Lung (tissue), 12 donors: ENCODE measurements around the gene NRCAM. TPM values are rescaled to one million over a fixed set of nuclear protein-coding genes. Genes with fewer than 3 reads are reported as not detected.
A peak's percentile ranks its signal among the peaks of the same experiment; 100 is the strongest.

Experiments
- ATAC-seq: fragments of 200-7000 bp; cut with Tn5 transposase; one replicate; pipeline ENCODE4 v1.9.1; 2020; ENCODE audit warnings: moderate number of reproducible peaks; ENCODE audit not compliant: insufficient read depth, low FRiP score
- DNase-seq, 3 donors: peaks; one replicate each; pipeline ENCODE4 v3.0.0-alpha.2; 2013 to 2017
- H3K27ac ChIP-seq, 2 donors: one replicate each; pipeline ENCODE4 v1.5.1; 2013; ENCODE audit warnings: mild to moderate bottlenecking in 2 of 2, moderate library complexity in 2 of 2, control low read depth in 1 of 2, inconsistent platforms in 1 of 2, low read depth in 1 of 2, low read length in 1 of 2
- H3K27me3 ChIP-seq, 3 donors: one replicate each; pipeline ENCODE4 v1.5.1; 2013; ENCODE audit warnings: low read length in 2 of 3; ENCODE audit not compliant: control insufficient read depth in 3 of 3, insufficient read depth in 3 of 3
- H3K36me3 ChIP-seq, 4 donors: one replicate each; pipeline ENCODE4 v1.5.1; 2013; ENCODE audit warnings: low read length in 4 of 4, mild to moderate bottlenecking in 1 of 4, moderate library complexity in 1 of 4; ENCODE audit not compliant: control insufficient read depth in 4 of 4, insufficient read depth in 4 of 4
- H3K4me1 ChIP-seq, 5 donors: one replicate each; pipeline ENCODE4 v1.5.1; 2013; ENCODE audit warnings: low read length in 5 of 5, mild to moderate bottlenecking in 2 of 5, moderate library complexity in 1 of 5; ENCODE audit not compliant: control insufficient read depth in 5 of 5, insufficient read depth in 5 of 5
- H3K4me3 ChIP-seq: one replicate; pipeline ENCODE4 v1.5.1; 2013; ENCODE audit warnings: mild to moderate bottlenecking, control low read depth, moderate library complexity
- H3K9ac ChIP-seq, 2 donors: one replicate each; pipeline ENCODE4 v1.5.1; 2013; ENCODE audit warnings: low read length in 2 of 2, control low read depth in 1 of 2; ENCODE audit not compliant: insufficient read depth in 1 of 2
- H3K9me3 ChIP-seq, 4 donors: one replicate each; pipeline ENCODE4 v1.5.1; 2013; ENCODE audit warnings: low read length in 3 of 4, mild to moderate bottlenecking in 1 of 4, moderate library complexity in 1 of 4; ENCODE audit not compliant: control insufficient read depth in 4 of 4, insufficient read depth in 3 of 4
- CTCF ChIP-seq: IDR thresholded peaks from 2 replicates; pipeline ENCODE4 v1.5.1; 2012; ENCODE audit warnings: mild to moderate bottlenecking; ENCODE audit errors: control extremely low read depth, extremely low read depth
- WGBS, 2 donors: extraction: QIAGEN DNeasy Blood & Tissue Kit; methylation state at CpG; one replicate each; pipeline ENCODE4 v1.1.7; 2013; 5-methylcytosine and 5-hydroxymethylcytosine counted together
- polyA plus RNA-seq, 2 donors: library from polyadenylated mRNA; stranded (reverse); fragments of 200-250 nt; gene quantifications; one replicate each; pipeline ENCODE4 v1.2.1, GENCODE V29; 2013
- total RNA-seq, 2 donors: library from RNA; depleted of rRNA in 1 of 2; stranded (reverse); fragments of >200 nt in 1 of 2; gene quantifications; one replicate each; pipeline ENCODE4 v1.2.1, GENCODE V29; 2014 to 2021
- donor health status: control.
- donor health status: control.
- donor health status: Bipolar disorder and iron deficiency.
- donor health status: healthy.
- donor health status: DM: yes; HTN: yes; CAD: no.

Gene NRCAM
- total and polyA plus RNA-seq, 4 donors: 2.5 to 32.4 (median 11.0) TPM

- H3K9ac ChIP-seq: no peak overlapping the region
- no peaks in the 10 kb centered on the region for H3K9me3 ChIP-seq
- H3K27me3 ChIP-seq: no peaks in the 10 kb centered on the region
- no peak for TF ChIP-seq CTCF
- no peak overlapping the region for H3K27ac ChIP-seq
- H3K4me1 ChIP-seq: peaks cover 0 to 8% (median 0%) of the 10 kb centered on the region in 5 donors
- ATAC-seq: no peak
- no peak for DNase-seq
- 78 to 86% methylated on average over 4 of the region's 4 CpGs for WGBS, 2 donors
- no peak overlapping the region for H3K4me3 ChIP-seq
- no peaks in the 10 kb centered on the region for H3K36me3 ChIP-seq
Observed at GRCh38 chr7:108322925-108323832, 133.1 kb downstream of the NRCAM start.

- WGBS, 2 donors: 56 to 69% methylated on average over 2 of the region's 2 CpGs
- Histone ChIP-seq H3K4me3 (no peak overlapping the region), H3K27me3 (no peaks in the 10 kb centered on the region), H3K36me3 (no peaks in the 10 kb centered on the region), H3K4me1 (peaks cover 0 to 8% (median 0%) of the 10 kb centered on the region in 5 donors), H3K9ac (no peak overlapping the region), H3K27ac (no peak overlapping the region), H3K9me3 (no peaks in the 10 kb centered on the region)
- TF ChIP-seq CTCF: no peak
- DNase-seq: peak in 2 of 3 donors; percentile 76 to 78
- ATAC-seq: no peak
Observed at GRCh38 chr7:108322046-108322445, 134.2 kb downstream of the NRCAM start.

DNA sequence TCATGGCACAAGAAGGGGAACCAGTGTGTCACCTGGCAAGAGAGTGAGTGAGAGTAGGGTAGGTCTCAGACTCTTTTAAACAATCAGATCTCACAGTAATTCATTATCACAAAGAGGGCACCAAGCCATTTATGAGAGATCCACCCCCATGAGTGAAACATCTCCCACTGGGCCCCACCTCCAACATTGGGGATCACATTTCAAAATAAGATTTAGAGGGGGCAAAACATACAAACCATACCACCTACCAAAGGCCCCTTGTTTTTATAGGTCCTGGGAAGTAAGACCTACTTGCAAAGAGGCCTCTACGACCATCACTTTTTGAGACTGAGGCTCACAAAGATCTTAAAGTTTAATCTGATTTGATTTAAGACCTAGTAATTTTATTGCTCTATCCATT lies 134.9 kb downstream of the NRCAM start:
- no peaks in the 10 kb centered on the region for H3K36me3 ChIP-seq
- peaks cover 0 to 8% (median 0%) of the 10 kb centered on the region in 5 donors for H3K4me1 ChIP-seq
- 82 to 90% methylated on average over 1 of the region's 1 CpG for WGBS, 2 donors
- ATAC-seq (no peak), DNase-seq (no peak)
- TF ChIP-seq CTCF: no peak
- no peak overlapping the region for H3K9ac ChIP-seq
- no peaks in the 10 kb centered on the region for H3K9me3 ChIP-seq
- no peak overlapping the region for H3K27ac ChIP-seq
- H3K4me3 ChIP-seq: no peak overlapping the region
- no peaks in the 10 kb centered on the region for H3K27me3 ChIP-seq
